Type B pancreatic cell (in vitro differentiated cells): ENCODE results near the gene ACER2. TPM values are rescaled to one million over a fixed set of nuclear protein-coding genes. Genes with fewer than 3 reads are reported as not detected.
A peak's percentile ranks its signal among the peaks of the same experiment; 100 is the strongest.

Experiments used
- DNase-seq: peaks from one replicate; pipeline ENCODE4 v3.0.0; 2021; ENCODE audit warnings: mixed read lengths; ENCODE audit not compliant: unreplicated experiment; ENCODE audit errors: extremely low spot score
- H3K27ac Mint-ChIP-seq: 2 replicates; pipeline ENCODE4 v1.8.0; 2021; ENCODE audit warnings: mild to moderate bottlenecking, mixed read lengths
- H3K27me3 Mint-ChIP-seq: 2 replicates; pipeline ENCODE4 v1.8.0; 2021; ENCODE audit warnings: mixed read lengths
- H3K36me3 Mint-ChIP-seq: 2 replicates; pipeline ENCODE4 v1.8.0; 2021; ENCODE audit warnings: mixed read lengths
- H3K4me1 Mint-ChIP-seq: one replicate; pipeline ENCODE4 v1.8.0; 2021; ENCODE audit warnings: mixed read lengths; ENCODE audit not compliant: unreplicated experiment
- H3K4me3 Mint-ChIP-seq: 2 replicates; pipeline ENCODE4 v1.8.0; 2021; ENCODE audit warnings: mild to moderate bottlenecking, mixed read lengths
- H3K9me3 Mint-ChIP-seq: 2 replicates; pipeline ENCODE4 v1.8.0; 2021; ENCODE audit warnings: mixed read lengths
- CTCF ChIP-seq: fragments of 200-600 bp; sonication (generic); conservative IDR thresholded peaks from 2 replicates; pipeline ENCODE4 v1.5.0; 2021; ENCODE audit warnings: antibody characterized with exemption, mild to moderate bottlenecking
- total RNA-seq: library from RNA; stranded (reverse); gene quantifications from 2 replicates; pipeline ENCODE4 v1.2.1, GENCODE V29; 2021; ENCODE audit warnings: low replicate concordance

The ACER2 gene
- total RNA-seq, 1 donor from 2014 or later: 9.2 TPM

GRCh38 chr9:19465586-19466279 lies 56.9 kb downstream of the ACER2 start:
- no peaks in the 10 kb centered on the region for H3K36me3 Mint-ChIP-seq
- DNase-seq: no peak
- no peak overlapping the region for H3K27ac Mint-ChIP-seq
- no peaks in the 10 kb centered on the region for H3K9me3 Mint-ChIP-seq
- TF ChIP-seq CTCF: no peak
- H3K27me3 Mint-ChIP-seq: peaks cover 11% of the 10 kb centered on the region
- peak overlapping the region; percentile 85 for H3K4me3 Mint-ChIP-seq
- H3K4me1 Mint-ChIP-seq: no peaks in the 10 kb centered on the region

GRCh38 chr9:19466280-19466639 lies 57.5 kb downstream of the ACER2 start:
- no peaks in the 10 kb centered on the region for H3K4me1 Mint-ChIP-seq
- peaks cover 11% of the 10 kb centered on the region for H3K27me3 Mint-ChIP-seq
- H3K4me3 Mint-ChIP-seq: no peak overlapping the region
- no peaks in the 10 kb centered on the region for H3K36me3 Mint-ChIP-seq
- no peak overlapping the region for H3K27ac Mint-ChIP-seq
- H3K9me3 Mint-ChIP-seq: no peaks in the 10 kb centered on the region
- TF ChIP-seq CTCF: no peak
- DNase-seq: no peak

- no peak for TF ChIP-seq CTCF
Observed at GRCh38 chr9:19469271-19469670, 60.5 kb downstream of the ACER2 start.

GRCh38 chr9:19470567-19470966 lies 61.8 kb downstream of the ACER2 start:
- Mint-ChIP-seq H3K4me1 (peaks cover 6% of the 10 kb centered on the region), H3K9me3 (no peaks in the 10 kb centered on the region), H3K36me3 (no peaks in the 10 kb centered on the region), H3K27me3 (peaks cover 14% of the 10 kb centered on the region), H3K4me3 (no peak overlapping the region), H3K27ac (no peak overlapping the region)
- TF ChIP-seq CTCF: no peak
- no peak for DNase-seq

More at GRCh38 chr9:19469271-19469670, 60.5 kb downstream of the ACER2 start:
- Mint-ChIP-seq H3K4me3 (no peak overlapping the region), H3K27me3 (peaks cover 19% of the 10 kb centered on the region), H3K4me1 (peaks cover 6% of the 10 kb centered on the region), H3K36me3 (no peaks in the 10 kb centered on the region), H3K27ac (no peak overlapping the region), H3K9me3 (no peaks in the 10 kb centered on the region)
- DNase-seq: no peak

- no peak for DNase-seq
Observed at GRCh38 chr9:19470981-19471650, 62.3 kb downstream of the ACER2 start.

More at GRCh38 chr9:19470981-19471650, 62.3 kb downstream of the ACER2 start:
- Mint-ChIP-seq H3K36me3 (no peaks in the 10 kb centered on the region), H3K4me3 (no peak overlapping the region), H3K9me3 (no peaks in the 10 kb centered on the region), H3K27me3 (peaks cover 13% of the 10 kb centered on the region), H3K27ac (no peak overlapping the region), H3K4me1 (peaks cover 6% of the 10 kb centered on the region)
- no peak for TF ChIP-seq CTCF
